ENCODE results near the gene COL11A2.

Gene COL11A2

GRCh38 chr6:33114406-33114805, 77.9 kb downstream of the COL11A2 start:
- H3K27me3 ChIP-seq (ENCODE audit: low read depth, low read length), result peaks cover 19% of the 10 kb centered on the region

GRCh38 chr6:33113755-33114154, 78.5 kb downstream of the COL11A2 start:
- H3K36me3 ChIP-seq (ENCODE audit: control insufficient read depth in 1 of 2, insufficient read depth in 2 of 2, low read length in 2 of 2), result no peaks in the 10 kb centered on the region
- H3K27me3 ChIP-seq (ENCODE audit: low read depth, low read length), result peaks cover 19% of the 10 kb centered on the region
- no peak overlapping the region for H3K27ac ChIP-seq (ENCODE audit: low read length)
- H3K4me3 ChIP-seq (ENCODE audit: low read depth in 1 of 2, low read length in 2 of 2), result no peak overlapping the region
- peaks cover 0 to 9% of the 10 kb centered on the region in 2 donors for H3K4me1 ChIP-seq (ENCODE audit: control insufficient read depth in 1 of 2, insufficient read depth in 2 of 2, low read length in 2 of 2)
- H3K9me3 ChIP-seq (ENCODE audit: control insufficient read depth in 1 of 2, low read length in 2 of 2), result no peaks in the 10 kb centered on the region

More at GRCh38 chr6:33114406-33114805, 77.9 kb downstream of the COL11A2 start:
- Histone ChIP-seq H3K9me3 (ENCODE audit: control insufficient read depth in 1 of 2, low read length in 2 of 2) (no peaks in the 10 kb centered on the region), H3K36me3 (ENCODE audit: control insufficient read depth in 1 of 2, insufficient read depth in 2 of 2, low read length in 2 of 2) (no peaks in the 10 kb centered on the region), H3K27ac (ENCODE audit: low read length) (no peak overlapping the region), H3K4me3 (ENCODE audit: low read depth in 1 of 2, low read length in 2 of 2) (no peak overlapping the region), H3K4me1 (ENCODE audit: control insufficient read depth in 1 of 2, insufficient read depth in 2 of 2, low read length in 2 of 2) (peaks cover 0 to 9% of the 10 kb centered on the region in 2 donors)
